HG02840 (cell line): ENCODE data around the gene LCN9.
"Not testable (repeated sequence)": the region's sequence is repeated elsewhere in the genome, so short reads cannot be mapped to it uniquely, and the experiment has no call there.

ENCODE experiments used
- ATAC-seq: cut with Tn5 transposase; IDR thresholded peaks from one replicate; pipeline ENCODE4 v1.9.1; 2021; ENCODE audit warnings: mild to moderate bottlenecking, moderate library complexity, moderate number of reproducible peaks; ENCODE audit not compliant: unreplicated experiment, low FRiP score

The LCN9 gene

GRCh38 chr9:135644631-135645218 is 18.4 kb upstream of the LCN9 start:
- ATAC-seq, result no peak

GRCh38 chr9:135647884-135648283 is 15.2 kb upstream of the LCN9 start:
- ATAC-seq, result no peak

- no peak for ATAC-seq
These were observed 14.4 kb upstream of the LCN9 start for GRCh38 chr9:135648494-135649410.

GRCh38 chr9:135649508-135649907 is 13.6 kb upstream of the LCN9 start:
- ATAC-seq, result no peak

- ATAC-seq, result no peak
These were observed 12.7 kb upstream of the LCN9 start for GRCh38 chr9:135650408-135650807.

- no peak for ATAC-seq
These were observed 7.8 kb upstream of the LCN9 start for GRCh38 chr9:135655317-135655716.

- ATAC-seq, result no peak
These were observed 5.7 kb upstream of the LCN9 start for GRCh38 chr9:135657416-135657815.

- ATAC-seq, result no peak
These were observed 3.9 kb upstream of the LCN9 start for GRCh38 chr9:135659252-135659651.

GRCh38 chr9:135660407-135660806 is 2.7 kb upstream of the LCN9 start:
- no peak for ATAC-seq

- no peak for ATAC-seq
These were observed 1.1 kb upstream of the LCN9 start for GRCh38 chr9:135661816-135662560.

- no peak for ATAC-seq
These were observed 302 bp downstream of the LCN9 start for GRCh38 chr9:135663451-135663770.

- no peak for ATAC-seq
These were observed 748 bp downstream of the LCN9 start for GRCh38 chr9:135663857-135664256.

- no peak for ATAC-seq
These were observed 1.2 kb downstream of the LCN9 start for GRCh38 chr9:135664266-135664665.

- no peak for ATAC-seq
These were observed 2.0 kb downstream of the LCN9 start for GRCh38 chr9:135664801-135665794.

- ATAC-seq, result no peak
These were observed 2.7 kb downstream of the LCN9 start for GRCh38 chr9:135665795-135666189.

GRCh38 chr9:135666534-135667462 is 3.7 kb downstream of the LCN9 start:
- no peak for ATAC-seq

GRCh38 chr9:135667463-135668001 is 4.4 kb downstream of the LCN9 start:
- ATAC-seq, result no peak

- ATAC-seq, result not testable (repeated sequence)
These were observed 5.9 kb downstream of the LCN9 start for GRCh38 chr9:135669018-135669417.
